ENCODE measurements around the gene C1QTNF5. TPM values are rescaled to one million over a fixed set of nuclear protein-coding genes. Genes with fewer than 3 reads are reported as not detected.

C1QTNF5 gene
- total RNA-seq, 1 experiment from 2014 or later: 0.33 TPM

GRCh38 chr11:119320776-119321524 lies 19.7 kb downstream of the C1QTNF5 start:
- Mint-ChIP-seq H3K27ac (peak overlapping the region; percentile 81 to 94 (median 85); a peak in 2 of 7 replicates), H3K9me3 (no peaks in the 10 kb centered on the region; a peak in 1 of 5 replicates), H3K36me3 (ENCODE audit: insufficient read depth in 1 of 3, low read depth in 3 of 3) (no peaks in the 10 kb centered on the region), H3K4me1 (peaks cover 41 to 43% of the 10 kb centered on the region in 2 experiments), H3K27me3 (ENCODE audit: low read depth) (peaks cover 19% of the 10 kb centered on the region), H3K4me3 (peak overlapping the region; percentile 67 to 77)
- no peak overlapping the region for H3K4ac ChIP-seq (ENCODE audit: low read depth, low read length)
- H3K79me2 ChIP-seq (ENCODE audit: insufficient read depth, low read length): no peaks in the 10 kb centered on the region
- H3K18ac ChIP-seq (ENCODE audit: insufficient read length, low read depth, low read length): peak overlapping the region; percentile 79
- no peak overlapping the region for H4K5ac ChIP-seq (ENCODE audit: insufficient read length, low read depth, low read length)
- H3K79me1 ChIP-seq (ENCODE audit: insufficient read depth, low read depth, low read length, poor library complexity, severe bottlenecking): no peaks in the 10 kb centered on the region
- DNase-seq: peak; percentile 70
- no peak overlapping the region for H2BK5ac ChIP-seq (ENCODE audit: insufficient read length, low read length)
- no peak overlapping the region for H3K27ac ChIP-seq (ENCODE audit: insufficient read length, low read depth, low read length)
- no peak overlapping the region for H3K23ac ChIP-seq (ENCODE audit: insufficient read length, low read depth, low read length)
- H2BK20ac ChIP-seq (ENCODE audit: low read depth, low read length, poor library complexity, severe bottlenecking): no peak overlapping the region
- no peak overlapping the region for H4K91ac ChIP-seq (ENCODE audit: insufficient read length, low read depth, low read length)
- no peaks in the 10 kb centered on the region for H3K9me3 ChIP-seq (ENCODE audit: control insufficient read depth, low read depth, low read length)
- H3K23me2 ChIP-seq (ENCODE audit: insufficient read length, low read depth, low read length, poor library complexity, severe bottlenecking): peaks cover 25% of the 10 kb centered on the region
- H3K9ac ChIP-seq (ENCODE audit: extremely low read depth, insufficient read length, low read length): no peak overlapping the region
- peak overlapping the region; percentile 71 for H3K14ac ChIP-seq (ENCODE audit: insufficient read depth, low read length)
- no peak overlapping the region for H3T11ph ChIP-seq (ENCODE audit: low read length)
- no peak overlapping the region for H4K8ac ChIP-seq (replicated peaks; ENCODE audit: insufficient read length, low read depth, low read length)
- H3K56ac ChIP-seq (ENCODE audit: insufficient read length, low read depth, low read length): no peak overlapping the region
- no peak overlapping the region for H2BK15ac ChIP-seq (ENCODE audit: low read depth, low read length)
- H3K4me1 ChIP-seq (ENCODE audit: insufficient read depth, low read length): peaks cover 15% of the 10 kb centered on the region; the same call in 1 of the 2 replicates
- peaks cover 5% of the 10 kb centered on the region; the same call in 1 of the 2 replicates for H3K27me3 ChIP-seq (ENCODE audit: insufficient read depth, low read length)
- TF ChIP-seq CTCF (conservative IDR thresholded peaks at IDR 0.05): no peak
- no peak overlapping the region for H2AFZ ChIP-seq (ENCODE audit: low read length)
- no peaks in the 10 kb centered on the region for H4K20me1 ChIP-seq (ENCODE audit: control insufficient read depth, insufficient read depth, insufficient read length)
- no CpG with 5 or more reads among the region's 60 CpGs for WGBS (ENCODE audit: extremely low coverage, insufficient read length, low lambda C conversion rate)
- H3K4me2 ChIP-seq (ENCODE audit: insufficient read depth, insufficient read length, low read length): peak overlapping the region; percentile 72
- H2AK5ac ChIP-seq (ENCODE audit: insufficient read length, low read length): no peak overlapping the region
- H2BK12ac ChIP-seq (ENCODE audit: insufficient read length, low read depth, low read length): no peak overlapping the region
- H2BK120ac ChIP-seq (ENCODE audit: low read depth, low read length, poor library complexity, severe bottlenecking): no peak overlapping the region

Measured in H9 (cell line).